Measurements from ENCODE around the gene POFUT1. TPM values are rescaled to one million over a fixed set of nuclear protein-coding genes. Genes with fewer than 3 reads are reported as not detected.
A peak's percentile ranks its signal among the peaks of the same experiment; 100 is the strongest.
"Not testable (repeated sequence)": the region's sequence is repeated elsewhere in the genome, so short reads cannot be mapped to it uniquely, and the experiment has no call there.

Gene POFUT1
- total RNA-seq, 1 donor, result 14.3 TPM

GRCh38 chr20:32188376-32189122 is 19.1 kb upstream of the POFUT1 start:
- DNase-seq (ENCODE audit: low read depth in 2 of 3, low spot score in 2 of 3), result no peak

GRCh38 chr20:32189123-32189410 is 18.6 kb upstream of the POFUT1 start:
- DNase-seq (ENCODE audit: low read depth in 2 of 3, low spot score in 2 of 3), result no peak

DNA sequence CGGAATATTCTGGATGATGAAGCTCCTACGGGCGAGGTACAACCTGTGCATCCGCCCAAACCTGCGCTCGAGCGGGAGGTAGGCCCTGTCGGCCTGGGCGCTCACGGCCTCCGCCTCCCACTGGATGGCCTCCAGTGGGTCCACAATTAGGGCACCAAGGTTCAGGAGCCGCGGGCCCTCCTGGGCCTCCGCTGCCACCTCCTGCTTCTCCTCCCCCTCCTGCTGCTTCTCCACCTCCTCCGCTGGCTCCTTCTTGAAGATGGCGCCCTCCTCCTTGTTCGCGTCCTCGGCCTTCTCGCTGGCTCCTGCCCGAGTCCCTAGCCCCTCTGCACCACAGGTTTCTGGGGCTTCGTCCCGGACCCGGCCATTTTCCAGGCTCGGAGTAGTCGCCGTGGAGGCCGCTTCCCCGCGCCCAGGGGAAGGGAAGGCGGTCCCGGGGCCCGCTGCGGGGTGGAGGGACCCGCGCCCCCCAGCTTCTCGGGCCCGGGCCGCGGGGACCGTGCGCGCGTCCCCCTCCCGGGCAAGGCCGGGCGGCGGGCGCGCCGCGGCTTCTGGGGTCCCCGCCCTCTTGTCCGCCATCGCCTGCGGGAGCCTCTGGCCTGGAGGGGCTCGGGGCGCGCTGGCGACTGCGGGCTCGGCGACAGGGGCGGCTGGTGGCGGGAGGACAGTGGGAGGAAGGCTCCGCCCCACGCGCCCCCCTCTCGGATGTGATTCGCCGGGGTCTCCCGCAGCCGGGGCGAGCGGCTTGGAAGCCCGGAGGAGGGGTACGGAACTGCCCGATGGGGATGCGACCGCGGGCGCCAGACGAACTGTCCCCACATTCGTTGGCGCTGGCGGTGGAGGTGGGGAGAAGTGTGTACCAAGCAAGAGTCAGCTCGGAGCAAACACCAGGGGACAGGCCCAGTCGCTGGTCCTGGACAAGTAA is 17.7 kb upstream of the POFUT1 start:
- DNase-seq (ENCODE audit: low read depth in 2 of 3, low spot score in 2 of 3), result peak in 2 of 3 donors; percentile 56 to 57

- no peak for DNase-seq (ENCODE audit: low read depth in 2 of 3, low spot score in 2 of 3)
Observed at GRCh38 chr20:32190616-32191415, 16.9 kb upstream of the POFUT1 start.

DNA sequence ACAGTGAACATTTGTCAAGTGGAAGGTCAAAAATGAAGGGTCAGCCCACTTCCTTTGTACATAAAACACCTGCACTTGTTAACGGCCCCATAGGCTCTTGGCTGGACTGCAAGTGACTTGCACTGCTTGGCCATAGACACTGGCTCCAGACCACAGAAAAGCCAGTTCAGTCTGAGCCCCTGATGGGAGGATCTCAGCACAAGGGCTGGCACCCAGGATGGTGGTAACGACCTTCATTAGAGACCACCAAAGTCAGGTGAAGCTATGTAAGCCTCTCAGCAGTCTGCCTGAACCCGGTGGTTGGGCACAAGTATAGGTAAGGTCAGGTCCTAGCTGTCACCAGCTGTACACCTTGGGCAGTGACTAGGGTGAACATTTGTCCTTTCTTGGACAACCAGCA is 16.3 kb upstream of the POFUT1 start:
- no peak for DNase-seq (ENCODE audit: low read depth in 2 of 3, low spot score in 2 of 3)

- no peak for DNase-seq (ENCODE audit: low read depth in 2 of 3, low spot score in 2 of 3)
Observed at GRCh38 chr20:32191873-32192272, 15.8 kb upstream of the POFUT1 start.

GRCh38 chr20:32192698-32193097 is 15.0 kb upstream of the POFUT1 start:
- DNase-seq (ENCODE audit: low read depth in 2 of 3, low spot score in 2 of 3), result no peak

DNA sequence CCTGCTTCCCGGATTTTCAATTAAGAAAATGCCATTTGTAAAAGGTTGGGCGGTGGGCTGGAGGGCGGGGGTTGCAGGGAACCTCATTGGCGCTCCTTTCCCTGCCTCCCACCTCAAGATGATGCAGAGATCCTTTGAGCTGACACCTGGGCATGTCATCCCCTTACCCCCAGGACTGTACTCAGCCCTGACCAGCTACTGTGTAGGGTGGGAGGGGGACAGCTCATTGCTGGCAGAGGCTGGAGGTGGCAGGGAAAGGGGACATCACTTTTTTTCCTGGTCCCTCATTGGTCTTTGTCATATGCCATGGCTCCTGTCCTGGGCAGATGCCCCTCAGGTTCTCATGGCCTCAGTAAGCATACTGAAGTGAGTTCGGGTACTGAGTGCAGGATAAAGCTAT is 14.3 kb upstream of the POFUT1 start:
- not testable (repeated sequence) for DNase-seq (ENCODE audit: low read depth in 2 of 3, low spot score in 2 of 3)

DNA sequence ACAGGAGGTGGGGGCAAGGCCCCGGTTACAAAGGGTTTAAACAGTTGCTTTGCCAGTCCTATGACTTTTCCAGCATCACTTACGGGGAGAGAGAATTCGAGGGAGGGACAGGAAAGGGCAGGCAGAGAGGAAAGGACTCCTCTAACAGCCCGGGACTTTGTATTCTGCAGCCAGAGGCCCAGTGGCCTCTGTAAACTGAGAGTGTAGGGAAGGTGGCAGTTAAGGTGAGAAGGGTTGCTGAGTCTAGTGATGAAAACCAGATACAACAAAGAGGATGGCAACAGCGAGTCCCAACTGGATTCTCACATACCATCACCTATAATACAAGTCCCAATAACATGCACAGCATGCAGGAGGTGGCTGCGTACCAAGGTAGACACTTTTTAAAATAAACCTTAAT is 13.7 kb upstream of the POFUT1 start:
- no peak for DNase-seq (ENCODE audit: low read depth in 2 of 3, low spot score in 2 of 3)

DNA sequence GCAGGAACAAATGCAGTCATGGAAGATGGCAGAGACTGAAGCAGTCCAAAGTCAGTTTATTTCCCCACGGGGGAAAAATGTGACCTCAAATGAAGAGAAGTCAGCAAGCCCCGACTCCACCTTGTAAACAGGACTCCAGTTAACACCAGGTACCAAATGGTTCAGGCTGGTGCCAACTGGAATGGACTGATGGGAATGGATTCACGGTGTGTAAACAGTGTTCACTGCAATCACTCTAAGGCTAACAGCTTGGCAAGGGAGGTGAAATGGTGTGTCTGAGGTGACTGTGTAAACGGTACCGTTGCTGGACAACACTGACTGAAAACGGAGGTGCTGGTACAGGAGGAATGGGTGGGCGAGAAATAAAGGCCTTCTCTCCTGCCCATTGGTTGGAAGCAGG is 12.1 kb upstream of the POFUT1 start:
- DNase-seq (ENCODE audit: low read depth in 2 of 3, low spot score in 2 of 3), result no peak

DNA sequence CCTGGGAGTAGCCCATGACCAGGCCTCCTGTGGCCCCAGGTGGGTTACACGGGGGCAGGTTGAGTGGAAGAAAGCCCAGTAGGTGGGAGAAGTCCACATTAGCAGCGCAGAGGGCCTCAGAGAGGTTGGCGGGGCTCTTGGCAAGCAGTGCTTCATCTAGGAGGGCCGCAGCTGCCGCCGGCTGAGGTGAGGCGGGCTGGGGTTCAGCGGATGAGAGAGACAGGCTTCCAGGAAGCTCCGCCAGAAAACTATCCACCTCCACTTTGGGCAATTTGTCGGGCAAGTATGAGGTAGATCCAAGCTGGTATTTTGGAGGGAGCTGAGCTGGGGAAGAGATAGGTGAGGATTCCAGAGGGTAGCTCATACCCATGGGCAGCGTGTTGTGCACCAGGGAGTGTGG is 11.1 kb upstream of the POFUT1 start:
- not testable (repeated sequence) for DNase-seq (ENCODE audit: low read depth in 2 of 3, low spot score in 2 of 3)

- DNase-seq (ENCODE audit: low read depth in 2 of 3, low spot score in 2 of 3), result not testable (repeated sequence)
Observed at GRCh38 chr20:32197136-32197535, 10.5 kb upstream of the POFUT1 start.

- no peak for DNase-seq (ENCODE audit: low read depth in 2 of 3, low spot score in 2 of 3)
Observed at GRCh38 chr20:32199006-32199405, 8.7 kb upstream of the POFUT1 start.

- DNase-seq (ENCODE audit: low read depth in 2 of 3, low spot score in 2 of 3), result no peak
Observed at GRCh38 chr20:32201296-32201976, 6.2 kb upstream of the POFUT1 start.

GRCh38 chr20:32201977-32202363 is 5.7 kb upstream of the POFUT1 start:
- DNase-seq (ENCODE audit: low read depth in 2 of 3, low spot score in 2 of 3), result no peak

- no peak for DNase-seq (ENCODE audit: low read depth in 2 of 3, low spot score in 2 of 3)
Observed at GRCh38 chr20:32203356-32204204, 4.1 kb upstream of the POFUT1 start.

DNA sequence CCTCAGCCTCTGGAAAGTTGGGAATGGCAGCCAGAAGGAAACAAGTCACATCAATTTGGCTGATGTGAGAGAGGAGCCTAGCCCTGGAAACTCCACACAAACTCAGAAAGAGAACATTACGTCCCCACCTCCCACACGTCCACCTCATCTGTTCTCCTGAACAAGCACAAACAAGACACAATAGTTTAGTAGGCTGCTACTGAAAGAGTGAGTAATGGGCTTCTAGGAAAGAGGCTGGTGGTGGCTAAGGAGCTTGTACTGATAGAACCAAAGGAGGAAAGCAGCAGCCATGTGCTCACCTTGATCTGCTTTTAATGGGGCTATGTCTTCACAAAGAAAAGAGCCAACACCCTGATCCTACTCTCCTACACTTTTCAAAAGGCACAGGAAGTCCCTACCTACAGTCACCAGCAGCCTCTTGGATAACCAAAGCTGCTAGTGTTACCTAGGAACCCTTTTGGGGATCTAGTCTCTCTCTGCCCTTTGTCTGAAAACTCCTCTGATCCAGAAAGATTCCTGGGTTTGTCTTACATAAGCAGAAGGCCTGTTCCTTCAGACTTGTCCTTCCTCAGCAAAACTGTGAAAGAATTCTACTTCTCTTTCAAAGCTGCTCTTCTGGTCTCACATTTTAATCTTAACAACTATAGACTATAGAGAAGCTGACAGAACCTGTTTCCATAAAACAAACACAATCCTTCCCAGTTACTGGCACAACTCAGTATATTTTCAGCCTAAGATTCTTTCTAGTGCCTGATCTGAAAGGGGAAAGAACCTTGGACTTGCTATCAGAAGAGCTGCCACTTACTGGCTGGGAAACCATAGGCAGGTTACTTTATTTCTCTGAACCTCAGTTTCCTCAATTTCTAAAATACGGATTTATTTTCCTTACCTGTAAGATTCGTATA is 3.2 kb upstream of the POFUT1 start:
- DNase-seq (ENCODE audit: low read depth in 2 of 3, low spot score in 2 of 3), result no peak

DNA sequence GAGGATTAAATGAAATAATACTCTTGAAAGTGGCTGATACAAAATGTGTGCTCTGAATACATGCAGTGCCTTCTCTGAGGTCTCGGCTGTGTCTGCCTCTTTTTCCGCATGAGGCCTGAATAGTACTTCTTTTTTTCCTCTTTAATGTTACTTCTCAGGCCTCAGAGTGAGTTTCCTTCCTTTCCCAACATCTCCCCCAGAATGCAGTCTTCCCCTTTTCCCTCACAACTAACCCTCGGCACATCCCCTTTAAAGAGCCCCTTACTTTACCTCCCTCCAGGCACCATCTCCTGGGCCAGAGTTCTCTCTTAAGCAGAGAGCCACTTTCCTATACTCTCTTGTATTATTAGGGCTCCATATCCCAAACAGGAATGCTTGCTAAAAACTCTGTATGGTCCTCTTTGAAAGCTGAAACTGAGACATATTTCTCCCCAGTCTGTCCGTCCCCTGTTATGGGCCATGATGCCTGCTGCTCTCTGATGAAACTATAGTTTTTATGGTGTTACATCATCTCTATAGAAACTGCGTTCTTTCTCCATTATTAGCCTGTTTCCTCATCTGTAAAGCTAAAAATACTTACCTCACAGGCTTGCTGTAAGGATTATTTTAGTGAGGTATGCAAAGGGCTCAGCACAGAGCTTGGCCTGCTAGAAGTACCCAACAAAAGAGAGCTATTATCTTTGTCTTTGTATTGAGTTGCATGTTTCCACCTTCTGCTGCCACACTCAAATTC is 2.4 kb upstream of the POFUT1 start:
- no peak for DNase-seq (ENCODE audit: low read depth in 2 of 3, low spot score in 2 of 3)
